GM18505 (cell line): ENCODE measurements around the gene OXSM.

Source experiments
- ATAC-seq: cut with Tn5 transposase; IDR thresholded peaks from one replicate; pipeline ENCODE4 v1.9.1; 2021; ENCODE audit not compliant: unreplicated experiment
- POLR2A ChIP-seq: IDR thresholded peaks from 4 replicates; pipeline ENCODE4 v1.6.1; 2011; ENCODE audit warnings: borderline replicate concordance; ENCODE audit not compliant: insufficient read depth, insufficient read length; ENCODE audit errors: extremely low read depth

OXSM gene

DNA sequence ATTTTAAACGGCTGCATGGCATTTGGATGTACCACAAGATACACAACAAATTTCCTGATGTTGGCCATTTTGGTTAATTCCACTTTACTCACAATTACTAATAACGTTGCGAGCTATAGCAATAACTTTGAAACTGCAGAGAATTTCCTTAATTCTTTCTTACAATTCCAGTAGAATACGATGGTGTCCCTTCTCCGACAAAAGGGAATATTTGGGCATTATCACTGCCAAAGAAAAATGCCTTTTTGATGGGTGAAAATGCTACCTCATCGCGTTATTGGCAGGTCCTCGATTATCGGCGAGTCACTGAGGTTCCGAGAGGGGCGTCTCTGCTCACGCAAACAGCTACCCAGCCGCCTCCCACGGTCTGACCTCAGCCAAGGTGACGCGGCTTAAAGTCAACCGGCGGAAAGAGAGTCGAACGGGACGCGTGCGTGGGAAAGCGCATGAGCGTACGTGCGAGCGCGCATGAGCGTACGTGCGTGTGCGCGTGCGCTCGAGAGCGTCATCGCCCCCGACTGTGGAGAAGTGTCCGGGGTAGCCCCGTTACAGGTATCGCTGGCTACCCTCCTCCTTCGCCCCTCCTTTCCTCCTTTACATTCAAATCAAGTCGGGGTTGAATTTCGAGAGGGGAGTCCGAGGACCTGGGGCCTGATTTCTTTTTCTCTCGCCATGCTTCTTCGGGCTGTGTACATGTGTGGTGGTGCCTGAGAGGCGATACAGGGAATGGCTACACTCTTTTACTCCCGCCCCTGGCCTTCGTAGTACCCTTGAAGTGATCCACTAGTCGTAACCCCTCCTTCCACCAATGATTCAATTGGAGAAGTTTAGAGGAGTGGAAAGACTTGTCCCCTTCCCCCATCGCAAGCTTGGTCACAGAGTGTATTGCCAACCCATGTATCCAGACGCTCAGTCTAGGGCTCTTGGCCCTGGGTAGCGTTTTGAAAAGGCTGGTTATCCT is at the start of gene OXSM:
Gene OXSM, plus strand, starts transcription at position 495 of the 961 bp plus-strand sequence. CDS start 931 bp downstream, outside the sequence.
- ATAC-seq: peak; percentile 93
- peak; percentile 94 for TF ChIP-seq POLR2A

DNA sequence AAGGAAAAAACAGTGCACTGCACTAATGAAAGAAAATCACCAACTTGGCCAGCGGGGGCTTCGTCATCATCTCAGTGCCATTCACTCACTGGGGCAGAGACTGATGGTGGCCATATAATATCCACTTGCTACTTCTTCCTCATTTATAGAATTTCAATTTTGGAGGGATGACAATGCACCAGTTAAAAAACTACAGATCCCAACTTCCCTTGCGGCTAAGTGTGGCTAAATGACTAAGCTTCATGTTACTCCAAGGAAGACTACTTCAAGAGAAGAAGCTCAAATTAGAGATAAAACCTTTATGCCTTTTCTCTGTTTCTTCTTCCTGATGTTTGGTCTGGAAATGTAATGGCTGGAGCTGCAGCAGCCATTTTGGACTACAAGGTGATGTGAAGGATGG is 45.4 kb upstream of the OXSM start:
- TF ChIP-seq POLR2A: no peak
- no peak for ATAC-seq

DNA sequence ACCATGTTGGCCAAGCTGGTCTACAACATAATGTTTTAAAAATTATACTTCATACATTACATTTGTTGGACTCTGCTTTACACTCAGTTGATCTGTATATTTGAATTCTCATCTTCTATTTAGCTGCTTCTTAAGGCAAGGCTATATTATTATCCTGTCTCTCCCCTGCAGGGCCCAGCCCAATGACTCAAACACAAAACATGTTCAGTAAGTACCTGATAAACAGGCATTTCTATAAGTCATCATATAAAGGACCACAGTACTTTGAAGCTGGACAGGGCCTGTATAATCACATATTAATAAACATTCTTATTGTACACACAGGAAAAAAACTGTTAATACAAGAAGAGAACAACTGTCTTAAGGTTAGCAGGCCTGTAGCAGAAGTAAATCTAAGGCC is 42.9 kb upstream of the OXSM start:
- TF ChIP-seq POLR2A: no peak
- no peak for ATAC-seq

DNA sequence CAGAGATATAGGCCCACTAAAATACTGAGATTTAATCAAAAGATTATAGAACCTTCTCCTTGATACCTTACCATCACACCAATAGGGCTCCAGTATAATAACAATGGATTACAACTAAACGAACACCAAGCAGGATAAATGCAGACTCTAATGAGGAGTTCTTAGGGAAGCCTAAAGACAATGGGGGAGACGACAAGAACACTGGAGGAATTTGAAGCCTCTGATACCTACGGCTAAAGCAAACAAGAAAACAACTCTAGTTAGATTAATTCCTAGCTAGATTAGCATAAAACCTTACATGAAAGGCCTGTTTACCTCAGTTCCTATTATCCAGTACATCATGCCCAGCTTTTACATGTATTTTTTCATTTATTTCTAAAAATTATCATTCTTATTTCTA is 41.7 kb upstream of the OXSM start:
- TF ChIP-seq POLR2A: no peak
- ATAC-seq: no peak

DNA sequence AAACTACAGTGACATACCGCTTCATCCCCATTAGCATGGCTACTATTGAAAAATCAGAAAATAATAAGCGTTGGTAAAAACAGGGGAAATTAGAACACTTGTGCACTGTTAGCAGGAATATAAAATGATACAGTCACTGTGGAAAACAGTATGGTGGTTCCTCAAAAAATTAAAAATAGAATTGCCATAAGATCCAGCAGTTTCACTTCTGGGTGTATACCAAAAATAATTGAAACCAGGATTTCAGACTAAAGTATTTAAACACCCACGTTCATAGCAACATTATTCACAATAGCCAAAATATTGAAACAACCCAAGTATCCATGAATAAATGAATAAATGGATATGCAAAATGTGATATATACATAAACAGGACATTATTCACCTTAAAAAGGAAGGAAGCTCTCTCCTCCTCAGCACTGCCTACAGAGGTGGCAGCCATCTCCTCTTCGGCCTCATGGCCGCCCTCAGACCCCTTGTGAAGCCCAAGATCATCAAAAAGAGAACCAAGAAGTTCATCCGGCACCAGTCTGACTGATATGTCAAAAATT is 40.8 kb upstream of the OXSM start:
- no peak for TF ChIP-seq POLR2A
- ATAC-seq: no peak

DNA sequence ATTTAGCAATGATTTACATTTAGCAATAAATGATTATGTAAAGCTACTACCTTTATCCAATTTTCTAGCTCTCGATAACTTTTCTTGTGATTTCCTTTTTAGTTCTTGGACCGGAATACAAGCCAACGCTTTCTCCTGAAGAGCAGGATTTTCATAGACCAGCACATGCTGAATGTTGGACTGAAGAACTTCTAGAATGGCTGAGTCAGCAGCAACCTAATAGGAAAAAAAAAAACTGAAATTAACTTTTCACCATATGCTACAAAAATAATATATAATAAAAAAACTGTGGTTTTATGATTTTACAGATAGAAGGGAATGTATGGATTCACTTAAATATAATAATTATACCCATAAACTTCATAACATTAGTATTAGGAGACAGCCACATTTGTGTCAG is 38.8 kb upstream of the OXSM start:
- no peak for ATAC-seq
- TF ChIP-seq POLR2A: no peak

DNA sequence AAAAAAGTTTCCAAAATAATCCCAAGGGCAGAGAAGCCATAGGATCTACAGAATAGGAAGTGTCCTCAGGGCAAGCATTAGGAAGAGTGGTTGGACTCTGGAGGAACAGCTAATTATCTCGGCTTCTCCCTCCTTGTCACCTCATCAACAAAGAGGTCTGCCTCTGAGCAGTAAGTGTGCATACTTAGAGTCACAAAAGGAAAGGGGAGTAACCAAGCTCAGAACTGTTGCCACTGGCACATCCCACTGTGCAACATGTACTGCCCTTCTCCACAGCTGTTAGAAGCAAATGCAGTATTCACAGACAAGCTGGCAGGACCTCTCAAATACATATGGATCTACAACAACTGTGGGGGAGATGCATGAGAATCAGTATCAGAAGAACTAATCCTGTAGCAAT is 38.2 kb upstream of the OXSM start:
- no peak for ATAC-seq
- no peak for TF ChIP-seq POLR2A

DNA sequence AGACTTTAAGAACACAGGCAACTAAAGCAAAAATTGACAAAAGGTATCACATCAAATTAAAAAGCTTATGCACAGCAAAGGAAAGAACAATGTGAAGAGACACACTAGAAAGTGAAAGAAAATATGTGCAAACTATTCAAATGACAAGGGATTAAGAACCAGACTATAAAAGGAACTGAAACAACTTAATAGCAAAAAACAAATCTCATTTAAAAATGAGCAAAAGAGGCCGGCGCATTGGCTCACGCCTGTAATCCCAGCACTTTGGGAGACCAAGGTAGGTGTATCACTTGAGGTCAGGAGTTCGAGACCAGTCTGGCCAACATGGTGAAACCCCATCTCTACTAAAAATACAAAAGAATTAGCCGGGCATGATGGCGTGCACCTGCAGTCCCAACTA is 21.0 kb upstream of the OXSM start:
- no peak for TF ChIP-seq POLR2A
- peak; percentile 96 for ATAC-seq

DNA sequence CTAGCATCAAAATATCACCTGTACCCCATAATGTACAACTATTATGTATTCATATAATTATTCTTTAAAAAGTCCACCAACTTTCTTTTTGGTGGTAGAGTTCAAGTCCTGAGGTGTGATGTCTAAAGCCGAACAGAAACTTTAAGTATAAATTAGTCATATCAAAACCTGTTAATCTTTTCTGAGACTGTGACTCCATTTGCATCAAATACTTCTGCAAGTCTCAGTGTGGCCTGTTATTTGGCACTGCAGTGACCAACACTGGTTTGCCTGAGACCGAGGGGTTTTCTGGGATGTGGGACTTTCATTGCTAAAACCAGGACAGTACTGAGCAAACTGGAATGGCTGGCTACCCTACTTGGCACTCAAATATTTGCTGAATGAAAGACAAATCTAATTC is 14.0 kb upstream of the OXSM start:
- no peak for ATAC-seq
- TF ChIP-seq POLR2A: no peak

DNA sequence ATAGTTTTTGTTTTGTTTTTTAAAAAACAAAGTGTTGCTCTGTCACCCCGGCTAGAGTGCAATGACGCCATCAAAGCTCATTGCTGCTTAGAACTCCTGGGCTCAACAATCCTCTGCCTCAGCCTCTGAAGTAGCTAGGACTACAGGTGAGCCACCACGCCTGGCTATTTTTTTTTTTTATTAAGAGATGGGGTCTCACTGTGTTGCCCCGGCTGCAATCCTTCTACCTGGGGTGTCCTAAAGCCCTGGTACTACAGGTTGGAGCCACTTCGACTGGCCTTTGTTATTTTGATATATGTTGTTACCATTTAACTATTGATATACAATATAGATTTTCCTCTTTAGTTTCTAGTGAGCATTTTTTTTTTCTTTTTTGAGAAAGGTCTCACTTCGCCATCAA is 9.3 kb upstream of the OXSM start:
- no peak for TF ChIP-seq POLR2A
- no peak for ATAC-seq

DNA sequence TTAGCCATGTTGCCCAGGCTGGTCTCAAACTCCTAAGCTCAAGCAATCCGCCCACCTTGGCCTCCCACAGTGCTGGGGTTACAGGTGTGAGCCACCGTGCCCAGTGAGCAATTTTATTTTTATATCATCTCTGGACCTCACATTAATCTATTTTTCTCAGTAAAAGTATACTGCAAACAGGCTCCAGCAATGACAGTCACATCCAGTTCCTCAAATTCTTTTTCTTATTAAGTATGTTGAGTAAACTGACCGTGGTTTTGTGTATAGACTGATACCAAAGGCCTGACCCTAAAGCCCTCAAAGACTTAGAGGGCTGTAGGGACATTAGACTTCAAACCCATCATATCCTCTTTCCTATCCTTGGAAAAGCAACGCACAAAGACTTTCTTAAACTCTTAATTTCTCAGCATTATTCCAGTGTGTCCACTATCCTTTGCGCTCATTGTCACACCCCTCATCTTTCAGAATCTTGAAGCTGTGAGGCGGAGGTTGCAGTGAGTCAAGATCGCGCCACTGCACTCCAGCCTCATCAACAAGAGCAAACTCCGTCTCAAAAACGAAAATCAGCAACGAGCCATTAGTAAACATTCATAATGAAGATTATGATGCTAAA is 8.6 kb upstream of the OXSM start:
- ATAC-seq: no peak
- no peak for TF ChIP-seq POLR2A

DNA sequence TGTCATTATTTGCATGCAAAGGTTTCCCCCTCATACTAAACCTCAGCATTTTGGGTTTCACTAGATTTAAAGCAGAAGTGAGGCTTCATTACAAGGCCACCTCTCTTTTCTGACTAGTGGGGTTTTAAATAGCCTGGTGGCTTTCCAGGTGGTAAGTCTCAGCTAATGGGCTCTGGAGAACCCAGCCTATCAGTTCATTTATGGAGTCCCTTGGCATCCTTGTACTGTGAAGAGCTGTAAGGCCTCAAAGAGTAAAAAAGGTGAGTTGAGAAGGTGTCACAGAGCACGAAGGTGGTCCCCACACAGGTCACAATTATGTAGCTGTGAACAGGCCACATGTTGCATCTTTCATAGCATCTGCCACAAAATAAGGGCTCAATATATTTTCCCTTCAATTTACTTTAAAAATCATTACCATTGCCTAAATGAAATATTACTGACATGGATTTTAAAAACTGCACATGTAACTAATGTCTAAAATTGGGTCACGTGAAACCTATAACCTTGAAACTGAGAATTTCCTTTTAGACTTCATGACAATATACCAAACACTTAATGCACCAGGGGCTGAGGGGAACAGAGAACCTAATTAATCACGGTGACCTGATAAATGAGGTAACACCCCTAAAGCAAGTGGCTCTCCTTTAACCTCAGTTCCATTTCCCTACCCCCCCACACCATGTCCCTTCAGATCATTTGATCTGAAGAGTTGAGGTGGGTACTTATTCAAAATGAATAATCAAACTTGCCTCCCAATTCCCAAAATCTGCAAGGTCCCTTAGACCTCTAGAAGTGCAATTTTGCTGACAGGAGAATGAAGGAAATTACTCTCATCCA is 7.9 kb upstream of the OXSM start:
- ATAC-seq: peak; percentile 45

DNA sequence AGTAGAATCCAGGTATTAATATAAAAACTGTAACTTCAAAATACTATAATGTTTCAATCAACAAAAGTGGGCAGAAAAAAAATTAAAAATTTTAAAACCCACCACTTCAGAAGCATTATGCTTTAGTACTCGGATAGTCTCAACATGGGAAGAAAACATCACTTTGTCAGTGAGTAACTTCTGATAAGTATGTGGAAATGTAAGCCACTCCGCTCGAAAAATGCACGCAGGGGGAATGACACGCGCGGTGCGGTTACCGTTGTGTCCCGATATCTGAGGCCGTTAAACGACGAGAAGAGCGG is 7.3 kb upstream of the OXSM start:
- TF ChIP-seq POLR2A: no peak
- ATAC-seq: no peak

More for the DNA sequence above, 7.9 kb upstream of the OXSM start:
- TF ChIP-seq POLR2A: no peak
